ENCODE measurements around the gene CHN2. TPM values are rescaled to one million over a fixed set of nuclear protein-coding genes. Genes with fewer than 3 reads are reported as not detected.

CHN2 gene
- total RNA-seq, 1 donor from 2014 or later = 0.50 TPM

DNA sequence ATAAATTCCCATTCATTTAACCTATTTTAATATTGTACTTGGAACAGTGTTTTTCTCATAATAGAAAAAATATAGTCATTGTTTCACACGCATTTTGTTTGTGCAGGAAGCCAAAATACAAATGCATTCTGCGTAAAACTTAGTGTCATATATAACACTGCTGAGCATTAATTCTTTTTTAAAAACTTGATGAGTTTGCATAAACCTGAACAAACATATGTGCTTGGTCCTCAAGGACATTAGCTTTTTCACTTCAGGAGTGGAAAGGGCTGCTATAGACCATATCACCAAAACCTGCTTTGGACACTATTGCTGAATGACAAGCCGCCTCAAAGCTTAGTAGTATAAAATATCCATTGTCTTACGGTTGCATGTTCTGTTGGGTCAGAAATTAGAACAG, 267.4 kb downstream of the CHN2 start:
- no peak for DNase-seq (ENCODE audit: low spot score)
- H3K9me3 Mint-ChIP-seq (ENCODE audit: low read depth) = no peaks in the 10 kb centered on the region
- TF ChIP-seq, protein P1, sequence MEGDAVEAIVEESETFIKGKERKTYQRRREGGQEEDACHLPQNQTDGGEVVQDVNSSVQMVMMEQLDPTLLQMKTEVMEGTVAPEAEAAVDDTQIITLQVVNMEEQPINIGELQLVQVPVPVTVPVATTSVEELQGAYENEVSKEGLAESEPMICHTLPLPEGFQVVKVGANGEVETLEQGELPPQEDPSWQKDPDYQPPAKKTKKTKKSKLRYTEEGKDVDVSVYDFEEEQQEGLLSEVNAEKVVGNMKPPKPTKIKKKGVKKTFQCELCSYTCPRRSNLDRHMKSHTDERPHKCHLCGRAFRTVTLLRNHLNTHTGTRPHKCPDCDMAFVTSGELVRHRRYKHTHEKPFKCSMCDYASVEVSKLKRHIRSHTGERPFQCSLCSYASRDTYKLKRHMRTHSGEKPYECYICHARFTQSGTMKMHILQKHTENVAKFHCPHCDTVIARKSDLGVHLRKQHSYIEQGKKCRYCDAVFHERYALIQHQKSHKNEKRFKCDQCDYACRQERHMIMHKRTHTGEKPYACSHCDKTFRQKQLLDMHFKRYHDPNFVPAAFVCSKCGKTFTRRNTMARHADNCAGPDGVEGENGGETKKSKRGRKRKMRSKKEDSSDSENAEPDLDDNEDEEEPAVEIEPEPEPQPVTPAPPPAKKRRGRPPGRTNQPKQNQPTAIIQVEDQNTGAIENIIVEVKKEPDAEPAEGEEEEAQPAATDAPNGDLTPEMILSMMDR (IDR thresholded peaks at IDR 0.05) = no peak
- H3K4me1 Mint-ChIP-seq (ENCODE audit: low read depth) = peaks cover 23% of the 10 kb centered on the region
- H3K4me3 Mint-ChIP-seq (ENCODE audit: unreplicated experiment) = no peak overlapping the region
- H3K27ac Mint-ChIP-seq (ENCODE audit: unreplicated experiment) = no peak overlapping the region
- H3K27me3 Mint-ChIP-seq (ENCODE audit: low read depth) = peaks cover 2% of the 10 kb centered on the region
- no peaks in the 10 kb centered on the region for H3K36me3 Mint-ChIP-seq (ENCODE audit: low read depth)

DNA sequence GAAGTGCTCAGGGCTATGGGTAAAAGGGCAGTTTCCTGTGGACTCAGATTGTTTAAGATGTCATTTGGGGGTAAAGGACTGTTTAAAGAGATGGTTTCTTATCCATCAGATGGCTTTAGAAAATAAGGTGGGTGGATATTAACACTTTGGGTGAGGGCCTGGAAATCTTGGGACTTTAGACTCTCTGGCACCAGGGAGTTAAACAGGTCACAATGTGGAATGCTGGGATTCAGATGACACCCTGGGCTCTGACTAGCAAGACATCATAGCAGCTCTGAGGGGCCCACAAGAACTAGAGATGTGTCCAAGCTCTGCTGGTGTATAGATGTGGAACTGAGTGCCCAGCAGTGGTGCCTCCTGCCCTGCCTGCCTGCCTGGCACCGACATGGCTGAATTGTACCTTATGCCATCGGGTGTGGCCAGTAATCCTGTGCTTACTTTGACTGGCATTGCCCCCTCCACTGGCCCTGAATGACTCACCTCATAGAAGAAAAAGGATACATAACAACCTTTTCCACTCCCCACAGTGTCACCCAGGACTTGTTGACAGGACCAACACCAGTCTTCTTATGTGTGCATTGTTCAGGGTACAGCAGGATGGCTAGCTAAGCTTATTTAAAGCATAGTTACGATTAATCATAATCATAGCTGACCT, 269.1 kb downstream of the CHN2 start:
- H3K27me3 Mint-ChIP-seq (ENCODE audit: low read depth) = peaks cover 2% of the 10 kb centered on the region
- no peaks in the 10 kb centered on the region for H3K36me3 Mint-ChIP-seq (ENCODE audit: low read depth)
- no peak overlapping the region for H3K27ac Mint-ChIP-seq (ENCODE audit: unreplicated experiment)
- H3K4me1 Mint-ChIP-seq (ENCODE audit: low read depth) = peaks cover 7% of the 10 kb centered on the region
- TF ChIP-seq, protein P1 (IDR thresholded peaks at IDR 0.05) = no peak
- no peak overlapping the region for H3K4me3 Mint-ChIP-seq (ENCODE audit: unreplicated experiment)
- no peaks in the 10 kb centered on the region for H3K9me3 Mint-ChIP-seq (ENCODE audit: low read depth)
- no peak for DNase-seq (ENCODE audit: low spot score)

DNA sequence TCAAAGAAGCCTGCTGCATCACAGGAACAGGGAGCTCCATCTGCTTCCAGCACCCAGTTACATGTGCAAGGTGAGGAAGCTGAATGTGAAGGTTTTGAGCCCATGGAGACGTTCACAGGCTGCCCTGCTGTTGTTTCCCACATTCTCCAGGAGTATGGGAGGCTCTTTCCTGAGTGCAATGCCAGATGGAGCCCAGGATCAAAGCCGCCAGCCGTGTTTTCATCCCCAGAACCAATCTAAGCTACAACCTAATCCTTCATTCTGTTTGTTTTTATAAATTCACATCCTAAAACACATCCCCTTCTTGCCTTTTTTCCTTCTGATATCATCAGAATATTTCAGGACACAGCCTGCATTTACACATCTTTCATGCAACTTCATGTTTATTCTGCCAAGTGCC, 270.2 kb downstream of the CHN2 start:
- H3K27me3 Mint-ChIP-seq (ENCODE audit: low read depth) = peaks cover 2% of the 10 kb centered on the region
- H3K27ac Mint-ChIP-seq (ENCODE audit: unreplicated experiment) = no peak overlapping the region
- no peaks in the 10 kb centered on the region for H3K4me1 Mint-ChIP-seq (ENCODE audit: low read depth)
- H3K36me3 Mint-ChIP-seq (ENCODE audit: low read depth) = no peaks in the 10 kb centered on the region
- DNase-seq (ENCODE audit: low spot score) = no peak
- H3K9me3 Mint-ChIP-seq (ENCODE audit: low read depth) = no peaks in the 10 kb centered on the region
- TF ChIP-seq, protein P1 (IDR thresholded peaks at IDR 0.05) = no peak
- no peak overlapping the region for H3K4me3 Mint-ChIP-seq (ENCODE audit: unreplicated experiment)

DNA sequence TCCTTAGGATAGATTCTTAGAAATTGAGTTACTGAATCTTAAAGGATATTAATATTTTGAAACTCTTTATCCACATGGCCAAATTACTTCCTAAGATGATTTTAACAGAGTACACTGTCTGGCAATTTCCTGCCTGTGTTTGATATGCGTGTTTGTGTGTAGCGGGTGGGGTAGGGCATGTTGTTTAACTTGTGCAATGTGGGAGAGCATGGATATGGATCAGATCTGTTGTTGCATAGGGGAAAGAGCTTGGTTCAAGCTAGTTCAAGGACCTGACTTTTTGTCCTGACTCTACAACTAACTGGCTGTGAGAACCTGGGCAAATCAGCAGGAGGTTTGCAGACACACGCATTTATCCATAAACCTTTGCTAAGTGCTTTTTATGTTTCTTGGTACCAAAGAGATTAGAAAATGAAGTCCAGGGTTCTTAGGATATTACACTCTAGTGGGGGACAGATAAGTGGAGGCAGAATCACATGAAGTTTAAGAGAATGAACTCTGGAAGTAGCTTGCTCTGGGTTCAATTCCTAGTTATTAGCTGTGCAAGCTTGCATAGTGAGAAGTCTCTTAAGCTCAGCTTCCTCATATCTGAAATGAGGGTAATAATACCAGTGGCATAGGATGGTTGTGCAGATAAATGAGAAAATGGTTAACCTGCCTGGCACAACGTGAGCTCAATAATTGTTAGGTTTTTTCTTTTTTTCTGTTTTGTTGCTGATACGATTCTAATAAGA, 272.8 kb downstream of the CHN2 start:
- no peaks in the 10 kb centered on the region for H3K4me1 Mint-ChIP-seq (ENCODE audit: low read depth)
- TF ChIP-seq, protein P1 (IDR thresholded peaks at IDR 0.05) = no peak
- no peak for DNase-seq (ENCODE audit: low spot score)
- no peaks in the 10 kb centered on the region for H3K9me3 Mint-ChIP-seq (ENCODE audit: low read depth)
- no peaks in the 10 kb centered on the region for H3K36me3 Mint-ChIP-seq (ENCODE audit: low read depth)
- H3K27me3 Mint-ChIP-seq (ENCODE audit: low read depth) = no peaks in the 10 kb centered on the region
- H3K27ac Mint-ChIP-seq (ENCODE audit: unreplicated experiment) = no peak overlapping the region
- H3K4me3 Mint-ChIP-seq (ENCODE audit: unreplicated experiment) = no peak overlapping the region

DNA sequence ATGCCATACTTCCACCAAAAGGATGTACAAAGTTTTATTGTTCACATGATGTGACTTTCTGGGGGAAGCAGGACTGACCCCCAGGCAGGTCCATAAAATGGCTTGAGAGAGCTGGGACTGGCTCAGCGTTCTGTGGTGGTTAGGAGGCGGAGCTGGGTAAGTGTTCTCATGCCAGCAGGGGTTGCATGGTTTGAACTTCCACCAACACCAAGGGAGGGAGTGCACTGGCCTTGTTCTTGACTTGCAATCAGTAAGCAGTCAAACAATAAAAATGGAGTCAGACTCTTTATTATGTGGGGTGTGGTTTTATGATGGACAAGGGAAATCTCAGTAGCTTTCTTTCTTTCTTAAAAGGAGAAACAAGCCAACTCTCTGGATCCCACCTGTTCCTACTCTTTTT, 273.6 kb downstream of the CHN2 start:
- Mint-ChIP-seq H3K36me3 (ENCODE audit: low read depth) (no peaks in the 10 kb centered on the region), H3K27ac (ENCODE audit: unreplicated experiment) (no peak overlapping the region), H3K9me3 (ENCODE audit: low read depth) (no peaks in the 10 kb centered on the region)

More for the DNA sequence above, 273.6 kb downstream of the CHN2 start:
- no peak for DNase-seq (ENCODE audit: low spot score)
- no peaks in the 10 kb centered on the region for H3K4me1 Mint-ChIP-seq (ENCODE audit: low read depth)
- H3K27me3 Mint-ChIP-seq (ENCODE audit: low read depth) = no peaks in the 10 kb centered on the region
- TF ChIP-seq, protein P1 (IDR thresholded peaks at IDR 0.05) = no peak
- no peak overlapping the region for H3K4me3 Mint-ChIP-seq (ENCODE audit: unreplicated experiment)
